Activated CD4-positive, alpha-beta T cell treated with anti-CD3 and anti-CD28 coated beads, Interleukin-2, amount 50 U/mL, for 24 hours (primary cell): ENCODE measurements around the gene XPO5.

Experiments
- DNase-seq, 2 donors: peaks; one replicate each; pipeline ENCODE4 v3.0.0-alpha.2; 2020; ENCODE audit warnings: low read depth in 1 of 2, low spot score in 1 of 2

Gene XPO5

GRCh38 chr6:43472515-43472914, 103.3 kb downstream of the XPO5 start:
- no peak for DNase-seq
